ENCODE measurements around the gene B3GNT8.
"Not testable (repeated sequence)": the region's sequence is repeated elsewhere in the genome, so short reads cannot be mapped to it uniquely, and the experiment has no call there.

The B3GNT8 gene

GRCh38 chr19:41384351-41384750 lies 42.8 kb downstream of the B3GNT8 start:
- DNase-seq, result no peak

DNA sequence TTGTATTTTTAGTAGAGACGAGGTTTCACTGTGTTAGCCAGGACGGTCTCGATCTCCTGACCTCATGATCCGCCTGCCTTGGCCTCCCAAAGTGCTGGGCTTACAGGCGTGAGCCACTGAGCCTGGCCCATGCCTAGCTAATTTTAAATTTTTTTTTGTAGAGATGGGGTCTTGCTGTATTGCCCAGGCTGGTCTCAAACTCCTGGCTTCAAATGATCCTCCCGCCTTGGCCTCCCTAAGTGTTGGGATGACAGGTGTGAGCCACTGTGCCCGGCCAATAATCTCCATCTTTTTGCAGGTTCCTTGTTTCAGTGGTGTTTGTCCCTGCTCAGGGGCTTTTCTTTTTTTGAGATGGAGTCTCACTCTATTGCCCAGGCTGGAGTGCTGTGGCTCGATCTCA lies 45.6 kb downstream of the B3GNT8 start:
- DNase-seq, result not testable (repeated sequence)

- DNase-seq, result no peak
Measured at GRCh38 chr19:41377977-41378709, 49.0 kb downstream of the B3GNT8 start.

GRCh38 chr19:41376998-41377365 lies 50.2 kb downstream of the B3GNT8 start:
- DNase-seq, result no peak

GRCh38 chr19:41376241-41376997 lies 50.8 kb downstream of the B3GNT8 start, which contains the start of gene TMEM91:
Gene TMEM91 (plus strand): TSS chr19:41376533. CDS start chr19:41378310, 1,777 bp downstream.
- DNase-seq, result peak; percentile 68
